WI38 (cell line): ENCODE measurements around the gene NTMT1.

Source experiments
- H3K4me3 ChIP-seq: 2 replicates; pipeline ENCODE4 v1.5.1; 2011; ENCODE audit warnings: low read depth, mild to moderate bottlenecking, control low read depth, low read length
- TF ChIP-seq, protein P1 (sequence below): IDR thresholded peaks from 2 replicates; pipeline ENCODE4 v1.5.1; 2012; ENCODE audit warnings: low read depth, mild to moderate bottlenecking, control low read depth, low read length

NTMT1 gene

DNA sequence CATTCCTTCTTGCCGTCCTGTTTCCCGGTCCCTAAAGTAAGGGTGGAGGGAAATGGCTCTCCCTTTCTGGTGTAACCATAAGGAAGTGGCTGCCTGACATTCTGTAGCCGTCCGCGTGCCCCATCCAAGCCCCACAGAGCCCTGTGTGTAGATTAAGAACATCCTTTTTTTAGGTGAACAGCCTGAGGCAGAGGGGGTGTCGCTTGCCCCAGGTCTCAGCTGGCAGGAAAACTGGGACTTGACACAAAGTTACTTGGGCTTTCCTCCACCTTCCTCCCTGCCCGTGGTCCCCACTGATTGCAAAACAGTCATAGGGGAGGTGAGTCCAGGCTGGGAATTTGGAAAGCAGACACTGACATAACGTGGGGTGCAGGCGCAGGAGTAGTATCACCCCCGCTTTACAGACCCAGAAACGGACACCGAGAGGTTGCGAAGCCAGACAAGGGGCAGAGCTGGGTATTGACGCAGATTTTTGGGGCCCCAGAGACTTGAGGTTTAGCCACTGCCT lies 27.8 kb upstream of the NTMT1 start:
- peak overlapping the region; percentile 56; the same call in 1 of the 2 replicates for H3K4me3 ChIP-seq
- TF ChIP-seq, protein P1, sequence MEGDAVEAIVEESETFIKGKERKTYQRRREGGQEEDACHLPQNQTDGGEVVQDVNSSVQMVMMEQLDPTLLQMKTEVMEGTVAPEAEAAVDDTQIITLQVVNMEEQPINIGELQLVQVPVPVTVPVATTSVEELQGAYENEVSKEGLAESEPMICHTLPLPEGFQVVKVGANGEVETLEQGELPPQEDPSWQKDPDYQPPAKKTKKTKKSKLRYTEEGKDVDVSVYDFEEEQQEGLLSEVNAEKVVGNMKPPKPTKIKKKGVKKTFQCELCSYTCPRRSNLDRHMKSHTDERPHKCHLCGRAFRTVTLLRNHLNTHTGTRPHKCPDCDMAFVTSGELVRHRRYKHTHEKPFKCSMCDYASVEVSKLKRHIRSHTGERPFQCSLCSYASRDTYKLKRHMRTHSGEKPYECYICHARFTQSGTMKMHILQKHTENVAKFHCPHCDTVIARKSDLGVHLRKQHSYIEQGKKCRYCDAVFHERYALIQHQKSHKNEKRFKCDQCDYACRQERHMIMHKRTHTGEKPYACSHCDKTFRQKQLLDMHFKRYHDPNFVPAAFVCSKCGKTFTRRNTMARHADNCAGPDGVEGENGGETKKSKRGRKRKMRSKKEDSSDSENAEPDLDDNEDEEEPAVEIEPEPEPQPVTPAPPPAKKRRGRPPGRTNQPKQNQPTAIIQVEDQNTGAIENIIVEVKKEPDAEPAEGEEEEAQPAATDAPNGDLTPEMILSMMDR = no peak

DNA sequence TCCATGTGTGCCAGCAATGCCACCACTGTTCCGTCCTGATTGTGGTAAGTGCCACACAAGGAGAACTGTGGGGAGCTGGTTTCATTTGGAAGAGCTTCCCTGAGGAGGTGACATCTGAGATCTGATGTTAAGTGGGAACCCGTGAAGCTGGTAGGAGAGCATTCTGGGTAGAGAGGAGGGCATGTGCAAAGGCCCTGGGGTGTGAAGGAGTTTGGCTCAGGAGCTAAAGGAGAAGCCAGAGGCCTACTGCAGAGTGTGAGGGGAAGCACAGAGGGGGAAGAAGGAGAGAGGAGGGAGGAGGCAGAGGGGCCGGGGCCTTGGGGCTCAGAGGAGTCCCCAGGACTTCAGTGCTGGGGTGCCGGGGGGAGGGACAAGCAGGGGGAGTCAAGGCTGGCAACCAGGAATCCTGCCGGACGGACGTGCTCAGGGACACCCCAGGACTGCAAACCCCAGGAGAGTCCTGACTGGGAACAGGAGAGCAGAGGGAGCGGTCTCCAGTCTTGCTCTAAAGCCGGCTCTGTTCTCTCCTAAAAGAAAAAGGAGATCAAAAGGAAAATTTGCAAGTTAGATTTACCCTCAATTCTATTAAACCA lies 24.8 kb upstream of the NTMT1 start:
- TF ChIP-seq, protein P1 = no peak
- no peak overlapping the region for H3K4me3 ChIP-seq

DNA sequence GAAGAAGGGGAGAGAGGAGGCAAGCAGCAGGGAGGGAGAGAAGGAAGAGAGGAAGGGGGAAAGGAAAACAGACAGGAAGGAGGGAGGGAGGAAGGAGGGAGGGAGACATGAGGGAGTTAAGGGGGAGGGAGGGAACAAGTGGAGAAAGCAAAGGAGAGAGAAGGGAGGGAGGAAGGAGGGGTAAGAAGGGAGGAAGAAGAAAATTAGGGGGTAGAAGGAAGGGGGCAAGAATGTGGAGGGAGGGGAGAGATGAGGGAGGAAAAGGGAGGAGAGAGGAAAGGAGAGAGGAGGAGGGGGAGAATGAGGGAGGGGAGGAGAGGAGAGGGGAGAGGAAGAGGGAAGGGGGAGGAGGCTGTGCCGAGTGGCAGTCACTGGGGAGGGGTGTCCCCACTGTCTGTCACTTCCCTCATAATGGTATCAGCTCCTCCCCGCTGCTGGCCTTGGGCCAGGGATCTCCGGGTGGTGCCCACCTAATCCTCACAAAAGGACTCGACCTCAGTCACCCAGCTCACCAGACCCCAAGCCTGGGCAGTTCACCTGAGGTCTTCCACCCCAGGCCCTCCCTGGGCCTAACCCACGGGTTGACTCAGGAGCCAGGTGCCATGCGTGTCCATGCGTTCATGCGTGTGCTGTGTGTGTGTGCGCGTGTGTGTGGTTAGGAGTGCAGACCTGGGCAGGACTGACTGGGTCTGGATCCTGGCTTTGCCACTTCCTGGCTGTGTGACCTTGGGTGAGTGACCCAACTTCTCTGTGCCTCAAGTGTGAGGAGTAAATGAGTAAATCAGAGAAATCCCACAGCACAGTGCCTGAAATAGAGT lies 23.2 kb upstream of the NTMT1 start:
- TF ChIP-seq, protein P1 = no peak
- no peak overlapping the region for H3K4me3 ChIP-seq

DNA sequence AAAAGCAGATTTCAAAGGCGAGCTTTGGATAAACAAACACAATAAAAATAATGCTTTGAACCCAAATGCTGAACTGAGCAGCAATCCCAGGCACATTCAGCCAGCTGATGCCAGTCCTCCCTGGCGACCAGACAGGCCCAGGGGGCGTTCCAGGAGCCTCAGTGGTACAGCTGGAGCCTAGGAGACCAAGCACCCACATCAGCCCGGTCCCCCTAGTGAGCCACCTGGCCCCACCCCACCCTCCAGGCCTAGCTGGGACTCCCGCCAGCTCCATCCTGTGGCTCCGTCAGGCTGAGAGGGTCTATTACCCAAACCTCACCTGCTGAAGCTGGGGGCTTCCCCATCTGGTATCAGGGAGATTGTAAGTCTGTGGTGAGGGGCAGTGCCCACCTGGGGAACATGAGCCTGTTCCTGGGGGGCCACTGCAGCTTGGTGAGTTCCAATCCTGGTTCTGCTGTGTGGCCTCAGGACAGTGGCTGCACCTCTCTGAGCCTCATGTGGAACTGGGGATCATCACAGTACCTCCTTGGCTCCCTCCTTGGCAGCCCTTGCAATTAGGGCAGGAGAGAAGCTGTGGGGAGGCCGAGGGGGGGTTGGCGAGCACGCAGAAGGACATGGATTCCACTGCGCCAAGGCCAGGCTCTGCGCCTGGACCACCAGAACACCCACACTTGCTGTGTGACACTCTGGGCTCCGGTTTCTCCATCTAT lies 21.8 kb upstream of the NTMT1 start:
- no peak overlapping the region for H3K4me3 ChIP-seq
- TF ChIP-seq, protein P1 = no peak

DNA sequence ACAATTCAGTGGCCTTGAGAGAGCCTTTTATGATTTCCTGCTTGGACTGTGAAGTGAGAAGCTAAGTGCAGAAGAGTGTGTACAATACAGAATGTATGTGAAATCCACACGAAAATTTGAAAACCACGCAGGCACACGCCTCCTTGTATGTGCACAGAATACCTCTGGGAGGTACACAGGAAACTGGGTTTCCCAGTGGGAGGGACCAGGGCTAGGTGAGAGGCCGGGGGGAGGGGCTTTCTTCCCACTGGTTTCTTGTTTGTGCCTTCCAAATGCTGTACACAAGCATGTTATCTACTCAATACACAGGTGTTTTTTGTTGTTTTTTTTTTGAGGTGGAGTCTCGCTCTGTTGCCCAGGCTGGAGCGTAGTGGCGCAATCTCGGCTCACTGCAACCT lies 21.2 kb upstream of the NTMT1 start:
- no peak overlapping the region for H3K4me3 ChIP-seq
- TF ChIP-seq, protein P1 = no peak

DNA sequence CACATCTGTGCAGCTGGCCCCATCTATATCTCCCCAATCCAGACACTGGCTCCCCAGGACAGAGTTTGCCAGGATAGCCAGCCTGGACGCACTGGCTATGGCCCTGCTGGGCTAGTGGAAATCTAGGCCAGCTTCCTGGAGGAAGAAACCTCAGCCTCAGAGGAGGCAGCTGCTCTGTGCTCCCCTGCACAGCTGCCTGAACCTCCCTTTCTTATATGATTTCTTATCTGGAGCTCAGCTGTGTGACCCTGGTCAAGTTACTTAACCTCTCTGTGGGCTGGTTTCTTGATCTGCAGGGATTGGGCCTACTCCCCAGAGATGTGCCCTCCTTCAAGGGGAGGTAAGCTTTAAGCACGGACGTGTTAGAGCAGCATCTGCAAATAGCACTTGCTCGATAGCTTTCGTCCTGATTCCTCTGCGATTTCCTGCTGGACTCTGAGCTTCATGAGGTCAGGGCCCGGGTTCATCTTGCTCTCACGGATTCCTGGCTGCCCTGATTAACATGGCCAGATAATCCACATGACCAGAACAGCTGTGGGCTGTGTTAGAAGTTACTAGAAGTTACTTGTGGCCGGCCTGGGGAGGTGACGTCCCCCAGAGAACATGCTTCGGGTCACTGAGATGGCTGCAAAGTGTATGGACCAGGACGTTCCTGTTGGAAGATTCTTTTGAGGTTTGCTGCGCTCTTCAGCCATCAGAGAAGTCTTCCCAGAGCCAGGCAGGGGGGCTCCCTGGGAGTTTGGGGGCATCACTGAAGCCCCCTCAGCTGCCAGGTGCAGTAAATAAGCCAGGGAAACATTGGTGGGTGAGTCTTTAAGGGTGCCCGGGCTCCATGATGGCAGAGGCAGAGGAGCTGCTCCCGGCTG lies 19.6 kb upstream of the NTMT1 start:
- TF ChIP-seq, protein P1 = no peak
- no peak overlapping the region for H3K4me3 ChIP-seq
